ENCODE data around the gene AP2A2. TPM values are rescaled to one million over a fixed set of nuclear protein-coding genes. Genes with fewer than 3 reads are reported as not detected.

The AP2A2 gene
- total RNA-seq, 1 donor from 2014 or later = 58.7 TPM

DNA sequence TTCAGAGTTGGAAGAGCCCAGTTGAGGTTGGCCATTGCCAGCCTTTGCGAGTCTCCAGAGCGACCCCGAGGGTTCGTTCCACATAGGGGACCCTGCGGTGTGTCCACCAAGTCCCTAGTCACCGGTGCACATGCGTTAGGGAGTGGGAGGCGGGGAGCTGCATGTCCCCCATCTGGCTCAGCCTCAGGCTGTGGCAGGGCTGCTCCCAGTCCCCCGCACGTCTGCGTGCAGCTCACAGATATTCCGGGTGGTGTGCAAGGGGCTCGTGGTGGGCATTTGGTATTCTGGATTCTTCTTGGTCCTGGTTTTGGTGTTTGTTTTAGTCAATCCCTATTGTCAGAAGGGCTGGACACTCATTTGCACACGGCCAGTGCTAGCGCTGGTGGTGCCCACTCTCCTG lies 62.0 kb downstream of the AP2A2 start:
- intact Hi-C loops (cut with DNase I) = no loop called here
- Histone ChIP-seq H3K27me3 (no peaks in the 10 kb centered on the region), H3K4me3 (no peak overlapping the region), H3K36me3 (peaks cover 0 to 74% of the 10 kb centered on the region in 2 donors), H3K4me1 (peaks cover 5% of the 10 kb centered on the region), H3K27ac (no peak overlapping the region), H3K9me3 (no peaks in the 10 kb centered on the region)
- TF ChIP-seq POLR2A (IDR thresholded peaks at IDR 0.05) (no peak), CTCF (IDR thresholded peaks at IDR 0.05) (no peak)
- DNase-seq (ENCODE audit: extremely low spot score in 2 of 2) = no peak

- intact Hi-C loops (cut with DNase I) = no loop called here
- no peaks in the 10 kb centered on the region for H3K9me3 ChIP-seq
- peaks cover 9% of the 10 kb centered on the region for H3K4me1 ChIP-seq
- H3K4me3 ChIP-seq = no peak overlapping the region
- TF ChIP-seq CTCF (IDR thresholded peaks at IDR 0.05) (no peak), POLR2A (IDR thresholded peaks at IDR 0.05) (no peak), POLR2AphosphoS5 (IDR thresholded peaks at IDR 0.05; ENCODE audit: insufficient read depth in 1 of 2, low read depth in 1 of 2) (no peak)
- no peaks in the 10 kb centered on the region for H3K27me3 ChIP-seq
- H3K27ac ChIP-seq = no peak overlapping the region
- no peak for DNase-seq (ENCODE audit: extremely low spot score in 2 of 2)
- peaks cover 0 to 86% of the 10 kb centered on the region in 2 donors for H3K36me3 ChIP-seq
Observed at GRCh38 chr11:990101-990500, 64.4 kb downstream of the AP2A2 start.

- TF ChIP-seq POLR2A (IDR thresholded peaks at IDR 0.05) = no peak
- no peak for TF ChIP-seq POLR2AphosphoS5 (IDR thresholded peaks at IDR 0.05; ENCODE audit: insufficient read depth in 1 of 2, low read depth in 1 of 2)
- no peak for TF ChIP-seq CTCF (IDR thresholded peaks at IDR 0.05)
- intact Hi-C loops (cut with DNase I) = no loop called here
- no peaks in the 10 kb centered on the region for H3K27me3 ChIP-seq
- H3K27ac ChIP-seq = no peak overlapping the region
- H3K4me1 ChIP-seq = peaks cover 14% of the 10 kb centered on the region
- H3K36me3 ChIP-seq = peaks cover 0 to 80% of the 10 kb centered on the region in 2 donors
- H3K4me3 ChIP-seq = no peak overlapping the region
- no peak for DNase-seq (ENCODE audit: extremely low spot score in 2 of 2)
- H3K9me3 ChIP-seq = no peaks in the 10 kb centered on the region
Observed at GRCh38 chr11:991034-991433, 65.4 kb downstream of the AP2A2 start.

GRCh38 chr11:991711-992307 lies 66.1 kb downstream of the AP2A2 start:
- Histone ChIP-seq H3K4me1 (peaks cover 12% of the 10 kb centered on the region), H3K27me3 (no peaks in the 10 kb centered on the region), H3K36me3 (peaks cover 0 to 72% of the 10 kb centered on the region in 2 donors), H3K9me3 (no peaks in the 10 kb centered on the region), H3K27ac (no peak overlapping the region), H3K4me3 (no peak overlapping the region)
- DNase-seq (ENCODE audit: extremely low spot score in 2 of 2) = no peak
- intact Hi-C loops (cut with DNase I) = no loop called here
- TF ChIP-seq CTCF (IDR thresholded peaks at IDR 0.05) = no peak
- TF ChIP-seq POLR2A (IDR thresholded peaks at IDR 0.05) = no peak
- no peak for TF ChIP-seq POLR2AphosphoS5 (IDR thresholded peaks at IDR 0.05; ENCODE audit: insufficient read depth in 1 of 2, low read depth in 1 of 2)

GRCh38 chr11:992577-992976 lies 66.9 kb downstream of the AP2A2 start:
- DNase-seq (ENCODE audit: extremely low spot score in 2 of 2) = no peak
- H3K27ac ChIP-seq = no peak overlapping the region
- no peak overlapping the region for H3K4me3 ChIP-seq
- peaks cover 0 to 64% of the 10 kb centered on the region in 2 donors for H3K36me3 ChIP-seq
- TF ChIP-seq POLR2AphosphoS5 (IDR thresholded peaks at IDR 0.05; ENCODE audit: insufficient read depth in 1 of 2, low read depth in 1 of 2) = no peak
- TF ChIP-seq POLR2A (IDR thresholded peaks at IDR 0.05) = no peak
- peaks cover 9% of the 10 kb centered on the region for H3K4me1 ChIP-seq
- intact Hi-C loops (cut with DNase I) = no loop called here
- H3K27me3 ChIP-seq = no peaks in the 10 kb centered on the region
- no peaks in the 10 kb centered on the region for H3K9me3 ChIP-seq

Data from vagina (tissue), 2 donors.